Measurements from ENCODE around the gene ZNF701.
A peak's percentile ranks its signal among the peaks of the same experiment; 100 is the strongest.
"Not testable (repeated sequence)": the region's sequence is repeated elsewhere in the genome, so short reads cannot be mapped to it uniquely, and the experiment has no call there.

Gene ZNF701
- 25.9 to 46.4 (median 32.4) reads per million in 4 experiments for total RNA-seq

GRCh38 chr19:52570000-52570861, at the start of gene ZNF701:
ZNF701 (plus strand) TSS chr19:52570287; CDS start chr19:52574148, 3,861 bp downstream.
- DNase-seq, result peak; percentile 94

GRCh38 chr19:52522551-52522950, 47.5 kb upstream of the ZNF701 start:
- DNase-seq, result no peak

- DNase-seq, result no peak
These were observed 46.0 kb upstream of the ZNF701 start for GRCh38 chr19:52524086-52524485.

- DNase-seq, result peak; percentile 99
These were observed 42.7 kb upstream of the ZNF701 start, which contains the start of gene ZNF808 for GRCh38 chr19:52527134-52527955. ZNF808 (plus strand) TSS chr19:52527668; CDS start chr19:52543285, 15,617 bp downstream.

- DNase-seq, result no peak
These were observed 42.1 kb upstream of the ZNF701 start for GRCh38 chr19:52527956-52528351.

- no peak for DNase-seq
These were observed 37.6 kb upstream of the ZNF701 start for GRCh38 chr19:52532480-52532879.

- no peak for DNase-seq
These were observed 36.2 kb upstream of the ZNF701 start for GRCh38 chr19:52533901-52534300.

GRCh38 chr19:52535385-52535770, 34.7 kb upstream of the ZNF701 start:
- peak; percentile 13 for DNase-seq

- peak; percentile 90 for DNase-seq
These were observed 34.2 kb upstream of the ZNF701 start for GRCh38 chr19:52535771-52536447.

- peak; percentile 18 for DNase-seq
These were observed 33.7 kb upstream of the ZNF701 start for GRCh38 chr19:52536448-52536800.

GRCh38 chr19:52538815-52539214, 31.3 kb upstream of the ZNF701 start:
- not testable (repeated sequence) for DNase-seq

GRCh38 chr19:52541176-52541575, 28.9 kb upstream of the ZNF701 start:
- not testable (repeated sequence) for DNase-seq

- DNase-seq, result no peak
These were observed 28.5 kb upstream of the ZNF701 start for GRCh38 chr19:52541608-52542007.

- not testable (repeated sequence) for DNase-seq
These were observed 27.5 kb upstream of the ZNF701 start for GRCh38 chr19:52542541-52542940.

- peak; percentile 0 for DNase-seq
These were observed 27.0 kb upstream of the ZNF701 start for GRCh38 chr19:52542984-52543664.

GRCh38 chr19:52554216-52554971, 15.7 kb upstream of the ZNF701 start:
- DNase-seq, result no peak

GRCh38 chr19:52557231-52557995, 12.7 kb upstream of the ZNF701 start:
- DNase-seq, result no peak

GRCh38 chr19:52558732-52559445, 11.2 kb upstream of the ZNF701 start:
- DNase-seq, result not testable (repeated sequence)

- not testable (repeated sequence) for DNase-seq
These were observed 8.5 kb upstream of the ZNF701 start for GRCh38 chr19:52561611-52562010.

- no peak for DNase-seq
These were observed 4.0 kb upstream of the ZNF701 start for GRCh38 chr19:52566121-52566520.
